HEK293 (cell line): ENCODE data around the gene INHBB.

Experiments
- CTCF ChIA-PET: fragments of 350-600 bp; formaldehyde crosslinking; extraction: SDS; loops from one replicate; lab custom pipeline; 2021; ENCODE audit warnings: antibody characterized with exemption; lab: Yijun Ruan, JAX
- POLR2A ChIA-PET: fragments of 300-600 bp; formaldehyde crosslinking; extraction: SDS; loops from one replicate; lab custom pipeline; 2020; ENCODE audit warnings: antibody characterized with exemption, inconsistent platforms; lab: Yijun Ruan, JAX
- H3K27ac ChIP-seq: fragments of 200-500 bp; sonication (Bioruptor generic); 2 replicates; pipeline ENCODE4 v1.5.1; 2014; ENCODE audit warnings: low read depth, low read length, control low read depth, inconsistent platforms; ENCODE audit errors: extremely low read depth
- H3K36me3 ChIP-seq, 2 experiments: fragments of 200-500 bp in 1 of 2; sonication (Bioruptor generic) in 1 of 2; 1 replicate in 1 of 2; 2 replicates in 1 of 2; pipeline ENCODE4 v1.5.1; 2014 to 2017; ENCODE audit warnings: inconsistent platforms in 2 of 2, low read length in 2 of 2; ENCODE audit not compliant: control insufficient read depth in 2 of 2, insufficient read depth in 1 of 2
- H3K4me1 ChIP-seq: fragments of 200-500 bp; sonication (Bioruptor generic); 2 replicates; pipeline ENCODE4 v1.5.1; 2014; ENCODE audit warnings: mild to moderate bottlenecking, low read length, inconsistent platforms; ENCODE audit not compliant: control insufficient read depth, insufficient read depth
- H3K4me3 ChIP-seq: 2 replicates; pipeline ENCODE4 v1.5.1; 2011; ENCODE audit warnings: low read depth, mild to moderate bottlenecking, control low read depth, low read length, moderate library complexity
- H3K9me3 ChIP-seq: fragments of 200-500 bp; sonication (Bioruptor generic); 2 replicates; pipeline ENCODE4 v1.5.1; 2014; ENCODE audit warnings: low read depth, low read length, inconsistent platforms; ENCODE audit not compliant: control insufficient read depth, insufficient read depth
- MYNN ChIP-seq: fragments of 450-650 bp; formaldehyde crosslinking; IDR thresholded peaks from 2 replicates; pipeline ENCODE4 v1.5.1; 2016; ENCODE audit warnings: missing biosample characterization, missing genetic modification characterization, borderline replicate concordance
- SCRT2 ChIP-seq: fragments of 450-650 bp; formaldehyde crosslinking; IDR thresholded peaks from 2 replicates; pipeline ENCODE4 v1.5.1; 2016; ENCODE audit warnings: missing biosample characterization, missing genetic modification characterization
- ZBTB1 ChIP-seq: fragments of 450-650 bp; formaldehyde crosslinking; IDR thresholded peaks from 2 replicates; pipeline ENCODE4 v1.5.1; 2016; ENCODE audit warnings: missing biosample characterization, missing genetic modification characterization
- ZBTB7A ChIP-seq: fragments of 450-650 bp; formaldehyde crosslinking; IDR thresholded peaks from 2 replicates; pipeline ENCODE4 v1.5.1; 2016; ENCODE audit warnings: low read depth, missing biosample characterization, missing genetic modification characterization
- ZBTB8A ChIP-seq: fragments of 450-650 bp; formaldehyde crosslinking; IDR thresholded peaks from 2 replicates; pipeline ENCODE4 v1.5.1; 2016; ENCODE audit warnings: missing biosample characterization, missing genetic modification characterization
- ZFP41 ChIP-seq: fragments of 450-650 bp; formaldehyde crosslinking; IDR thresholded peaks from 2 replicates; pipeline ENCODE4 v1.5.1; 2016; ENCODE audit warnings: missing biosample characterization, missing genetic modification characterization, borderline replicate concordance
- ZFP69B ChIP-seq: fragments of 450-650 bp; formaldehyde crosslinking; IDR thresholded peaks from 2 replicates; pipeline ENCODE4 v1.5.1; 2016; ENCODE audit warnings: missing biosample characterization, missing genetic modification characterization
- ZIC2 ChIP-seq: fragments of 450-650 bp; formaldehyde crosslinking; IDR thresholded peaks from 2 replicates; pipeline ENCODE4 v1.5.1; 2016; ENCODE audit warnings: missing biosample characterization, missing genetic modification characterization
- ZNF211 ChIP-seq: fragments of 450-650 bp; formaldehyde crosslinking; IDR thresholded peaks from 2 replicates; pipeline ENCODE4 v1.5.1; 2016; ENCODE audit warnings: low read depth, missing biosample characterization, missing genetic modification characterization
- ZNF26 ChIP-seq: fragments of 450-650 bp; formaldehyde crosslinking; IDR thresholded peaks from 2 replicates; pipeline ENCODE4 v1.5.1; 2016; ENCODE audit warnings: missing biosample characterization, missing genetic modification characterization
- ZNF488 ChIP-seq: fragments of 450-650 bp; formaldehyde crosslinking; IDR thresholded peaks from 2 replicates; pipeline ENCODE4 v1.5.1; 2016; ENCODE audit warnings: missing biosample characterization, missing genetic modification characterization
- ZNF785 ChIP-seq: fragments of 450-650 bp; formaldehyde crosslinking; IDR thresholded peaks from 2 replicates; pipeline ENCODE4 v1.5.1; 2016; ENCODE audit warnings: missing biosample characterization, missing genetic modification characterization
- ZSCAN16 ChIP-seq: fragments of 450-650 bp; formaldehyde crosslinking; IDR thresholded peaks from 2 replicates; pipeline ENCODE4 v1.5.1; 2016; ENCODE audit warnings: missing biosample characterization, missing genetic modification characterization
- ZSCAN23 ChIP-seq: fragments of 450-650 bp; formaldehyde crosslinking; IDR thresholded peaks from 2 replicates; pipeline ENCODE4 v1.5.1; 2016; ENCODE audit warnings: missing biosample characterization, missing genetic modification characterization
- TF ChIP-seq, protein P1 (sequence below): fragments of 450-650 bp; formaldehyde crosslinking; IDR thresholded peaks from 2 replicates; pipeline ENCODE4 v1.5.1; 2017; ENCODE audit warnings: missing biosample characterization, missing genetic modification characterization

The INHBB gene

DNA sequence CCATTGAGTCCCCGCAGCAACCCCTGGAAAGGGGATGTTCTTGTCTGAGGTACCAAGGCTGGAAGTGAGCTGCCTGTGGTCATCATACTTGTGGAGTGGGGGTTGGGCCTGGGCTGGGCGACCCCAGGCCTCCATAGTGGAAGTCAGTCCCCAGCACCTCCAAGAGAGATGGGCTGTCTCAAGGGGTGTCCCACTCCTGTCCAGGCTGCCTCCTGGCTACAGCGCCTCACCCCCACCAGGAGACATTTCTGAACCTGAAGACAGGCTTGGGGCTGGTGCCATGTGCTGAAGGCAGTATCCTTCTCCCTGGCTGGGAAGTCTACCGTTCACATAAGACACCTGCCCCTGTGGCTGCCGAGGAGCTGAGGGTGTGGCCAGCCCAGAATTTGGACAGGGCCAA is 28.9 kb downstream of the INHBB start:
- no peak overlapping the region for H3K27ac ChIP-seq
- CTCF ChIA-PET, result no interaction called here
- POLR2A ChIA-PET, result no interaction called here
- H3K36me3 ChIP-seq, result no peaks in the 10 kb centered on the region
- no peaks in the 10 kb centered on the region for H3K9me3 ChIP-seq
- TF ChIP-seq SCRT2 (tag by site-specific recombination) (no peak), MYNN (tag by site-specific recombination) (no peak), ZNF211 (tag by site-specific recombination) (no peak), ZSCAN16 (tag by site-specific recombination) (no peak), ZSCAN23 (tag by site-specific recombination) (no peak), ZBTB7A (no peak), ZBTB8A (no peak), ZBTB1 (tag by site-specific recombination) (no peak), ZFP41 (tag by site-specific recombination) (no peak), ZNF26 (tag by site-specific recombination) (no peak)
- TF ChIP-seq, protein P1, sequence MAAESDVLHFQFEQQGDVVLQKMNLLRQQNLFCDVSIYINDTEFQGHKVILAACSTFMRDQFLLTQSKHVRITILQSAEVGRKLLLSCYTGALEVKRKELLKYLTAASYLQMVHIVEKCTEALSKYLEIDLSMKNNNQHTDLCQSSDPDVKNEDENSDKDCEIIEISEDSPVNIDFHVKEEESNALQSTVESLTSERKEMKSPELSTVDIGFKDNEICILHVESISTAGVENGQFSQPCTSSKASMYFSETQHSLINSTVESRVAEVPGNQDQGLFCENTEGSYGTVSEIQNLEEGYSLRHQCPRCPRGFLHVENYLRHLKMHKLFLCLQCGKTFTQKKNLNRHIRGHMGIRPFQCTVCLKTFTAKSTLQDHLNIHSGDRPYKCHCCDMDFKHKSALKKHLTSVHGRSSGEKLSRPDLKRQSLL (tag by site-specific recombination), result no peak
- H3K4me3 ChIP-seq, result no peak overlapping the region
- no peaks in the 10 kb centered on the region for H3K4me1 ChIP-seq

- ChIA-PET CTCF (no interaction called here), POLR2A (no interaction called here)
- H3K36me3 ChIP-seq, result no peaks in the 10 kb centered on the region
- TF ChIP-seq ZFP69B (no peak), ZNF488 (tag by site-specific recombination) (no peak)
- no peak overlapping the region for H3K27ac ChIP-seq
- no peaks in the 10 kb centered on the region for H3K9me3 ChIP-seq
- no peaks in the 10 kb centered on the region for H3K4me1 ChIP-seq
- no peak overlapping the region for H3K4me3 ChIP-seq
These were observed 29.5 kb downstream of the INHBB start for GRCh38 chr2:120375251-120376020.

DNA sequence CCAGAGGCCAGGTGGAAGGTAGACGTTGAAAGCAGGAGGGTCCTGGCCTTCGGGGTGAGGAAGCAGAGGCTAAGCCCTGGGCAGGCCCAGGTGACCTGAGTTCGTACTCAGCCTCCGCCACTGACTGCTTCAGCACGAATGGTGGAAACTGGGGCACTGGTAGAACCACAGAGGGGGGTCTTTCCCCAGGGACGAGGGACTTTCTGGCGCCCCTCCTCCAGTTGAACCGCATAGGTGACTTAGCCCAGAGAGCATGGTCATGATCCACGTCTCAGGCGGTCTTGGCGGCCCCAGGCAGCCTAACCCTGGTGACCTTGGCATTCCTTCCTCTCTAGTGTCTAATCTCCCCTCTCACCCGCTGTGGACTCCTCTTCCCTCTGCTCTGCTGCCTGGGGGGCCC is 30.2 kb downstream of the INHBB start:
- no peak overlapping the region for H3K27ac ChIP-seq
- H3K36me3 ChIP-seq, result no peaks in the 10 kb centered on the region
- H3K4me3 ChIP-seq, result no peak overlapping the region
- H3K9me3 ChIP-seq, result no peaks in the 10 kb centered on the region
- ChIA-PET CTCF (interaction anchor here (0.7 kb wide), 1 partner anchor 622 kb away, joined by 3 read pairs; no protein-coding TSS in a partner anchor), POLR2A (no interaction called here)
- TF ChIP-seq ZIC2 (tag by site-specific recombination) (peak; percentile 29; the same call in 1 of the 2 replicates), ZNF785 (tag by site-specific recombination) (no peak)
- no peaks in the 10 kb centered on the region for H3K4me1 ChIP-seq
